GM04503 (cell line): ENCODE measurements around the gene TMEM213.
A peak's percentile ranks its signal among the peaks of the same experiment; 100 is the strongest.

ENCODE experiments used
- DNase-seq: peaks from one replicate; pipeline ENCODE4 v3.0.0-alpha.2; 2012; ENCODE audit warnings: low read depth

Gene TMEM213

GRCh38 chr7:138842111-138842510, 44.3 kb downstream of the TMEM213 start:
- DNase-seq = no peak

DNA sequence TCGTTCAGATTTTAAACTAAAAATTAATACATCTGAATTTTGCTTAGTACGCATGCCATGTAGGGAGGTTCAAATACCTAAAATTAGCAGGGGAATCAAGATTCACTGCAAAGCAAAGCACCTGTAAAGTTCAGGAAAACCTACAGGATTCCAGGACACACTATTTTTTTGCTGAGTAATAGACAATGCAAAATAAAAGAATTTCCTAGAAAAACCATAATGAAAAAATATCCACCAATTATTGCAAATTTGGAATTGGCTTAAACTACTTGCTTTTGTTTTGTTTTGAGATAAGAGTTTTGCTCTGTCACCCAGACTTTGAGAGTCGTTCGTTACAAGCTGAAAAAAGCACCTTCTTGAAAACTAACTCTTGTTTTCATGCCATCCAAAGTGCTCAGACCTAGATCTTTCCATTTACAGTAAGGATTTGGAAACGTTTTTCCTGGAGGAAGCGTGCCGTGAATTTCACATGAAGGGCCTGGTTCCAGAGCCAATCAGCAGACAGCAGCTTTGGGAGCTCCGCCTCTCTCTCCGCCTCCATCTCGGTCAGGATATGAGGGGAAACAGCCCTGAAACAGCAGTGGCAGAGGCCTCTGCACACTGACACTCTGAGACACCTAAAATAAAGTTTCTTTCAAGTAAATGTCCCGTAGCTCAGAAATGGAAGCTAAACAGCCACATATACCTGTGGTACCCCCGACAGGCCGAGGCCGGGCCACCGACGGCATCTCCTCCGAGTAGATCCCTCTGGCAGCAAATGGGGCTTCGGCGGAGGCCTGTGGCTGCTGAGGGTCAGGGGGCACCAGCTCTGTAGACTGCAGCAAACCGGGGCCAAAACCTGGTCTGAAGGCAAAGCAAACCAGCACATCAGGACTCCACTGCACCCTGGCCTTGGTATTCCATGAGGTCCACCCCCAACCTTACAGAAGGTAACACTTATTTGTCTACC, 46.1 kb downstream of the TMEM213 start:
- no peak for DNase-seq

GRCh38 chr7:138845711-138846110, 47.9 kb downstream of the TMEM213 start:
- no peak for DNase-seq

GRCh38 chr7:138848056-138848980, 50.5 kb downstream of the TMEM213 start:
- no peak for DNase-seq

GRCh38 chr7:138849701-138850100, 51.9 kb downstream of the TMEM213 start:
- no peak for DNase-seq

DNA sequence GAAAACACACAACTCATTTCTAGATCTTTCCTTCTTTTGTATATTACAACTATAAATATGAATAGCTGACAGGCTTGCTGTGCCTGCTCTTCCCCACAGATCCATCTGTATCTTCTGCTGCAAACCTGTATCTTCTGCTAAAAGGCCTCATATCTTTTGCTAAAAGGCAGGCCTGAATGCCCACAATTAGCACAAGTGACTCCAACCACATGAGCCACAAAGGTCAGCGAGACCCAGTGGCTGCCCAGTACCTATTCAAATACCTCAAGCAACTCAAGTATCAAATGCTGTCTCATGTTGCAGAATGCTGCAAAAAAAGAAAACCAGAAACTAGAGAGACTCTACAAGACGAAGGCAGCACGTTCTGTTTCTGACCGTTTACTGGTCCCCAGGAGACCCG, 54.7 kb downstream of the TMEM213 start:
- DNase-seq = no peak

GRCh38 chr7:138853448-138853847, 55.7 kb downstream of the TMEM213 start:
- DNase-seq = no peak

GRCh38 chr7:138854115-138854645, 56.4 kb downstream of the TMEM213 start:
- no peak for DNase-seq

DNA sequence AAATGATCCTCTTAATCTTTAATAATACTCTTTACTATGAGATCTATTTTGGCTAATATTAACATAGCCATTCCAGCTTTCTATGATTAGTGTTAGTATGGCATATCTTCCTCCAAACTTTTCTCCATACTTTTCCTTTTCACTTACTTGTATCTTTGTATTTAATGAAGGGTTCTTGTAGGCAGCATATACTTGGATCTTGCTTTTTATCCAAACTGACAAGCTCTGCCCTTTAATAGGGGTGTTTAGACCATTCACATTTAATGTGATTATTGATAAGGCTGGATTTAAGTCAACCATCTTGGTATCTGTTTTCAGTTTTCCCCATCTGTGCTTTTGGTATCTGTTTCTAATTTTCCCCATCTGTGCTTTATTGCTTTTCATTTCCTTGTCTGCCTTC, 59.9 kb downstream of the TMEM213 start:
- no peak for DNase-seq

- no peak for DNase-seq
Measured at GRCh38 chr7:138861051-138861450, 63.3 kb downstream of the TMEM213 start.

GRCh38 chr7:138863931-138864330, 66.1 kb downstream of the TMEM213 start:
- no peak for DNase-seq

- DNase-seq = peak; percentile 56
Measured at GRCh38 chr7:138864667-138865066, 66.9 kb downstream of the TMEM213 start.

- no peak for DNase-seq
Measured at GRCh38 chr7:138865843-138866242, 68.0 kb downstream of the TMEM213 start.

DNA sequence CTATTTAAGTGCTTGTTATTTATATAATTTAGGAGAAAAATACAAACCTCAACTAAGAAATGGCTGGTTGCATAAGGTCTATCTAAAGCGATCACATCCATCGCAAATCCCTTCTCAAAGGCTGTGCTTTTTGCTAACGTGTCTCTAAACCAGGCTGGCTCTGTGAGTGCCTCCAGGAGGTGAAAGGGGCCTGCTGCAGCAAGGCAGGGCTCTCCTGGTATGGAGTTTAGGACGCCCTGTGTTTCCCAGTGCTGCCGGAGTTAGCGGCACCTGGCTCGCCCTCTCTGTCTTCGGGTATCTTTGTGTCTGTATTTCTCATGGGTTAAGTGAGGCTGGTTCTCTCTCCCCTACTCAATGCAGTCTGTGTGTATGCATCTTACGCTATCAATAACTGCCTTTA, 68.6 kb downstream of the TMEM213 start:
- no peak for DNase-seq

- DNase-seq = no peak
Measured at GRCh38 chr7:138867744-138868143, 70.0 kb downstream of the TMEM213 start.

DNA sequence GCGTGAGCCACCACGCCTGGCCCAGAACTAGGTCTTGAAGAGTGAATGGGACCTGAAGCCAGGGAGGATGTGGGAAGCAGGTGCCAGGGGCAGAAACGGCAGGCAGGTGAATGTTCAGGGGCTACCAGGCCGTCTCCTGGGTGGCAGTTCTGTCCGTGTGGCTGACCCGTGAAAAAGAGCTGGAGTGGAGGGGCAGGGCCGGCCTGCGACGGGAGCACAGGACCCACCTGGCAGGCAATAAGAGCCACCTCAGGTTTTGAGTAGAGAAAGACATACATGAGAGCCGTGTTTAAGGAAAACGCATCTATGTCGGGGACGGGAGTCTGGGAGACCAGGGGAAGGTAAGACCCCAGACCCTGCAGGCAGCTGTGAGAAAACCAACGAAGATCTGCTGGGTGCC, 70.9 kb downstream of the TMEM213 start:
- DNase-seq = no peak

DNA sequence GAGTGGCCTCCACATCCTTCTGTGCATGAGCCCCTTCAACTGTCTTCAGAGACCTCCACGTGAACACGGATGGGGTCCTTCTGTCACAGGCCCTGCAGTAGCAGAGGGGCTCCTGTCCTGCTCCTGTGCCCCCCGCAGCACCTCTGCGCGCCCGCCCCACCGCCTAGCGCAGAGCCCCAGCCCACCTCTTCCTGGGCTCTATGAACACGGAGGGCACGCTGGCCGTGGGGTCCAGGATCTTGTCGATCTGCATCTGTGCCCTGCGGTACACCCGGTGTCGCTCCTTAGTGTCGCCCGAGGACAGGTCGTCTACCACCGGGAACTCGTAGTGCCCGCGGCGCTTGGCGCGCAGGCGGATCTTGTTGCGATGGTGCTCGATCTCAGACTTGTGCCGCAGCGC, 71.6 kb downstream of the TMEM213 start:
- DNase-seq = no peak

- DNase-seq = no peak
Measured at GRCh38 chr7:138871065-138871813, 73.4 kb downstream of the TMEM213 start.

GRCh38 chr7:138871814-138872090, 74.0 kb downstream of the TMEM213 start:
- DNase-seq = no peak

- no peak for DNase-seq
Measured at GRCh38 chr7:138872576-138872975, 74.8 kb downstream of the TMEM213 start.

DNA sequence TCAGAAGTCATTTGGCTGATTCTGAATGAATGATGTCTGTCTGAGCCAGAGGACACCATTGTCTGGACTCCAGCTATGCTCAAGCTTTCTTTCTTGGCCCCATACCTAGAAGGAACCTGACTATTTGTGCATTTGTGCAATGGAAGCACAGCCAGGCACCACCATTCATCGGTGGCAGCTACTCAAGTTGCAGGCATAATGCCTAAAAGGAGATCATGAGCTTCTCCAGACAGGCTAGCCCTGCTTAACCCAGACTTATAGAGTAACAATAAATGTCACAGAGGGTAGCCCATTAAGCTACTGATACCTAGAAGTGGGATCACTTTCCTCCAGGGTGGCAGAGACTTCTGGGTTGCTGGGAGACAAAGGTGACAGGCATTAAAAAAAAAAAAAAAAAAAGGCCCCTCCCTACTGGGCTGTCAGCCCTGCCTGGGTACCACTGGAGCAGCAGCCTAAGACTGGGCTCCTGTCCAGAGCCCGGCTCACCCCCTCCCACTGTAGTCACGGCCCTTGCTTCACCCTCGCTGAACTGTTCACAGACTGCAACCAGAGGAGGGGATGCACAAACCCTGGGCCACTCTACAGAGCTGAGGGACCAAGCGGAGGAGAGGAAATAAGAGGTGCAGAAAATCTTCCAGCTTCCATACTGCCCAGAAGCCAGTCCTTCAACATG, 75.6 kb downstream of the TMEM213 start:
- DNase-seq = no peak

- peak; percentile 47 for DNase-seq
Measured at GRCh38 chr7:138875794-138876193, 78.0 kb downstream of the TMEM213 start.
